Aorta (tissue), 5 donors: Measurements from ENCODE around the gene FBXL16. TPM values are rescaled to one million over a fixed set of nuclear protein-coding genes. Genes with fewer than 3 reads are reported as not detected.

ENCODE experiments used
- ATAC-seq: fragments of 200-7000 bp; cut with Tn5 transposase; one replicate; pipeline ENCODE4 v1.9.1; 2022; ENCODE audit warnings: moderate library complexity; ENCODE audit not compliant: low FRiP score
- DNase-seq, 2 donors: peaks; one replicate each; pipeline ENCODE4 v3.0.0-alpha.2; 2020
- H3K27ac ChIP-seq, 2 donors: one replicate each; pipeline ENCODE4 v1.5.1; 2013; ENCODE audit warnings: low read length in 2 of 2, mild to moderate bottlenecking in 2 of 2, moderate library complexity in 2 of 2, control low read depth in 1 of 2, inconsistent platforms in 1 of 2, low read depth in 1 of 2
- H3K27me3 ChIP-seq, 2 donors: one replicate each; pipeline ENCODE4 v1.6.1; 2013; ENCODE audit warnings: control low read depth in 1 of 2, low read length in 1 of 2, mild to moderate bottlenecking in 1 of 2, moderate library complexity in 1 of 2; ENCODE audit not compliant: insufficient read depth in 2 of 2, control insufficient read depth in 1 of 2
- H3K36me3 ChIP-seq, 2 donors: one replicate each; pipeline ENCODE4 v1.6.1; 2013; ENCODE audit warnings: control low read depth in 1 of 2, low read length in 1 of 2, mild to moderate bottlenecking in 1 of 2; ENCODE audit not compliant: insufficient read depth in 2 of 2, control insufficient read depth in 1 of 2
- H3K4me1 ChIP-seq, 2 donors: one replicate each; pipeline ENCODE4 v1.6.1; 2013; ENCODE audit warnings: low read length in 2 of 2, control low read depth in 1 of 2, mild to moderate bottlenecking in 1 of 2, moderate library complexity in 1 of 2; ENCODE audit not compliant: insufficient read depth in 2 of 2, control insufficient read depth in 1 of 2
- H3K4me3 ChIP-seq, 2 donors: one replicate each; pipeline ENCODE4 v1.5.1; 2013; ENCODE audit warnings: low read length in 2 of 2, control low read depth in 1 of 2, mild to moderate bottlenecking in 1 of 2
- H3K9me3 ChIP-seq: one replicate; pipeline ENCODE4 v1.6.1; 2013; ENCODE audit warnings: mild to moderate bottlenecking, low read length; ENCODE audit not compliant: control insufficient read depth
- WGBS, 2 donors: extraction: QIAGEN DNeasy Blood & Tissue Kit; methylation state at CpG; one replicate each; pipeline ENCODE4 v1.1.7; 2013; 5-methylcytosine and 5-hydroxymethylcytosine counted together
- intact Hi-C, 2 donors: fragments of 100-400 bp; cut with DNase I; formaldehyde crosslinking; loops; one replicate each; pipeline versions ENCODE4 v1.14.2 to v1.15.0; 2022
- polyA plus RNA-seq, 2 donors: library from polyadenylated mRNA; stranded (reverse); fragments of 200-250 nt; gene quantifications; one replicate each; pipeline ENCODE4 v1.2.3, GENCODE V29; 2013
- total RNA-seq, 2 donors: library from RNA; stranded (reverse); fragmentation: NEBNext Ultra II Directional; extraction: Animal tissue kit (Norgen Biotek cat#: 25700); gene quantifications; one replicate each; pipeline ENCODE4 v1.2.1, GENCODE V29; 2021
- donor health status: healthy with polysubstance abuse.
- donor health status: Bipolar disorder and iron deficiency.
- donor health status: DM: no; HTN: no; CAD: no.
- donor health status: DM: no; HTN: no; CAD: no.
- donor health status: DM: yes; HTN: yes; CAD: no.

Gene FBXL16
- total and polyA plus RNA-seq, 4 donors: 0.16 to 0.18 TPM; not detected in 2

- no peaks in the 10 kb centered on the region for H3K27me3 ChIP-seq
- no peak overlapping the region for H3K27ac ChIP-seq
- DNase-seq: no peak
- no peaks in the 10 kb centered on the region for H3K9me3 ChIP-seq
- no peaks in the 10 kb centered on the region for H3K36me3 ChIP-seq
- WGBS, 2 donors: 64 to 76% methylated on average over 4 of the region's 4 CpGs
- intact Hi-C loops: no loop called here
- H3K4me3 ChIP-seq: no peak overlapping the region
- H3K4me1 ChIP-seq: no peaks in the 10 kb centered on the region
- ATAC-seq: no peak
Observed at GRCh38 chr16:708959-709358, 3.4 kb upstream of the FBXL16 start.

DNA sequence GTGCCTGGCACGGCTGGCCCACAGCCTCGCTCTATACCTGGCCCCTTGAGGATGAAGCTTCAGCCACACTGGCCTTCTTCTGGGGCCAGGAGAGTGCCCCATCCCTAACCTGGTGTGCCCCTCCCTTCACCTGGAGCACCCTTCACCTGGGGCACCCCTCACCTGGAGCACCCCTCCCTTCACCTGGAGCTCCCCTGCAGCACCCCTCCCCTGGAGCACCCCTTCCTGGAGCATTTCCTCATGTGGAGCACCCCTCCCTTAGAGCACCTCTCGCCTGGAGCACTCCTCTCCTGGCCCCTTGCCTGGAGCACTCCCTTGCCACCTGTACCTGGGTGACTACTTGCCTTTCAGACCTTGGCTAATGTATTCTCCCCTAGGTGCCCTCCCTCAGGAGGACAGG, 2.4 kb upstream of the FBXL16 start:
- no peak overlapping the region for H3K4me3 ChIP-seq
- ATAC-seq: no peak
- DNase-seq: no peak
- no peak overlapping the region for H3K27ac ChIP-seq
- no peaks in the 10 kb centered on the region for H3K27me3 ChIP-seq
- no peaks in the 10 kb centered on the region for H3K9me3 ChIP-seq
- WGBS, 2 donors: 54 to 61% methylated on average over 3 of the region's 3 CpGs
- no peaks in the 10 kb centered on the region for H3K36me3 ChIP-seq
- no peaks in the 10 kb centered on the region for H3K4me1 ChIP-seq
- intact Hi-C loops: no loop called here

GRCh38 chr16:707062-707538, 1.5 kb upstream of the FBXL16 start:
- Histone ChIP-seq H3K4me3 (no peak overlapping the region), H3K9me3 (no peaks in the 10 kb centered on the region), H3K4me1 (no peaks in the 10 kb centered on the region), H3K27me3 (no peaks in the 10 kb centered on the region), H3K27ac (no peak overlapping the region), H3K36me3 (no peaks in the 10 kb centered on the region)
- WGBS, 2 donors: 35 to 36% methylated on average over 13 to 14 of the region's 14 CpGs
- DNase-seq (no peak), ATAC-seq (no peak)
- intact Hi-C loops: no loop called here

GRCh38 chr16:706189-707061, 824 bp upstream of the FBXL16 start:
- DNase-seq (no peak), ATAC-seq (no peak)
- no peaks in the 10 kb centered on the region for H3K4me1 ChIP-seq
- intact Hi-C loops: no loop called here
- 3% methylated on average over 36 to 49 of the region's 49 CpGs for WGBS, 2 donors
- no peaks in the 10 kb centered on the region for H3K9me3 ChIP-seq
- no peak overlapping the region for H3K27ac ChIP-seq
- no peak overlapping the region for H3K4me3 ChIP-seq
- no peaks in the 10 kb centered on the region for H3K36me3 ChIP-seq
- H3K27me3 ChIP-seq: no peaks in the 10 kb centered on the region

DNA sequence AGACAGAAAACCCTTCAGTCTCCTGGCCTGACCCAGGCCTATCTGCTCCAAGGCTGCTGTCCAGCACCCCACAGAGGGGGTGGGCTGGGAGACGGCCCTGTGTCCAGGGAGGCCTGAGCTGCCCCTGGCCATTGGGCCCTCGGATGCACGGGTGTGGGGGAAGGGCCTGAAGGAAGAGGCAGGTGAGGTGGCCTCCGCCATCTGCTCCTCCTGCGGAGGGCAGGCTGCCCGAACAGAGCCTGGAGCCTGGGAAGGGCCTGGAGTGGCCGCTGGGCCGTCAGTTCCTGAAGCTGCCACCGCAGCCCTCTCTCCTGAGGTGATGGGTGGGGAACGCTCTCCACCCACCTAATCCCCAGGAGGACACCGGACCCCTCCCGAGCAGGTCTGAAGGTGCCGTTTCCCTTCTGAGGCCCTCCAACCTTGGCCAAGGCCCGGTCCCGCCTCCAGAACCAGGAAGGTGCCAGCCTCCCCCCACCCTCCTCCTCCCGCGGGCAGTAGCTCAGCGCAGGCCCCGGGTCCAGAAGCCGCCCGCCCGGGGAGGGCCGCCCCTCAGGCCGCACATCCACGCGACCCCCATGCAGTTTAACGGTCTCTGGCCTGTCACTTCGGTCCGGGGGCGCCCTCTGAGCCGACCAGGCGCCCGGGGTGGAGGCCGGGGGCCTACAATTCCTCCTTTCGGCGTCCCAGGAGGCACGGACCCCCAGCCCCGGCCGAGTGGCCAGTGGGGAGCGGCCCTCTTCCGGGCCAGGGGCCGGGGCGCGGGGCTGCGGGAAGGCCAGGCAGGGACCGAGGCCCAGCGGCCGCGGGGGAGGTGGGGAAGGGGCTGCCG, 835 bp downstream of the FBXL16 start:
- DNase-seq (no peak), ATAC-seq (no peak)
- no peak overlapping the region for H3K4me3 ChIP-seq
- no peaks in the 10 kb centered on the region for H3K4me1 ChIP-seq
- no peaks in the 10 kb centered on the region for H3K36me3 ChIP-seq
- WGBS, 2 donors: 9 to 10% methylated on average over 37 to 50 of the region's 50 CpGs
- no peaks in the 10 kb centered on the region for H3K27me3 ChIP-seq
- intact Hi-C loops: no loop called here
- no peak overlapping the region for H3K27ac ChIP-seq
- H3K9me3 ChIP-seq: no peaks in the 10 kb centered on the region

GRCh38 chr16:704047-704446, 1.6 kb downstream of the FBXL16 start:
- Histone ChIP-seq H3K36me3 (no peaks in the 10 kb centered on the region), H3K27ac (no peak overlapping the region), H3K4me1 (no peaks in the 10 kb centered on the region), H3K9me3 (no peaks in the 10 kb centered on the region), H3K27me3 (no peaks in the 10 kb centered on the region), H3K4me3 (no peak overlapping the region)
- no peak for DNase-seq
- intact Hi-C loops: no loop called here
- 69 to 83% methylated on average over 7 of the region's 7 CpGs for WGBS, 2 donors
- no peak for ATAC-seq

DNA sequence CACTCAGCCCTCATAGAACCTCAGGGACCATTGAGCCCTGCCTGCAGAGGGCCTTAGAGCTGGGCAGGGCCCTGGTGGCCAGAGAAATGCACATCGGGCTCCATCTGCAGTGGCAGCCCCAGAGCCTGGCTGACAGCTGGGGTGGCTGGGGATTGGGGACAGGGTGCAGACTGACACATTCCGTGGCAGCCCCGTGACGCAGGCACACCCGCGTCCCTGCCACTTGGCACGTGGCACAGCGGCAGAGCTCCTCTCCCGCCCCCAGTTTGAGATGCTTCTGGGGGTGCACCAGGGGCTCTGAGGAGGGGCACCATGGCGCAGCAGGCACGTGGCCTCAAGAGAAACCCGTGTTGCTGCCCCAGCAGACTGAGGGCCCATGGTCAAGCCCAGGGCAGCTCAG, 2.2 kb downstream of the FBXL16 start:
- H3K4me3 ChIP-seq: no peak overlapping the region
- intact Hi-C loops: no loop called here
- no peak overlapping the region for H3K27ac ChIP-seq
- WGBS, 2 donors: 79% methylated on average over 12 of the region's 12 CpGs
- H3K36me3 ChIP-seq: no peaks in the 10 kb centered on the region
- no peaks in the 10 kb centered on the region for H3K9me3 ChIP-seq
- no peak for ATAC-seq
- DNase-seq: no peak
- no peaks in the 10 kb centered on the region for H3K27me3 ChIP-seq
- no peaks in the 10 kb centered on the region for H3K4me1 ChIP-seq

DNA sequence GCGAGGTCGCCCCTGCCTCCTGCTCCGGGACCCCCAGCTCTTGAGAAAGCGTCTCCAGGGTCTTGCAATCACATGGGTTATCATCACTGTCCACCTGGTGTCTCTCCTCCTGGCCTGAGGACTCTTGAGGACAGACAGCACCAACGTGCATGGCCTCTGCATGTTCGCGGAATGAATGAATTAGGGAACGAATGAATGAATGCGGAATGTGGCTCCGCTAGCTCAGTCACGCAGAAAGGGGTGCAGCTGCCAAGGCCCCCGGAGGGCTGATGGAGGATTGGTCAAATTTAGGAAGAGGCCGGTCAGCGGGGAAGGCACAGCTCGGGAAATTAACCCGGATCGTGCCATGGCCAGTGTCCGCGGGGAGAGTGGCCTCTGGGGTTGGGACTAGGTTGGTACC, 3.3 kb downstream of the FBXL16 start:
- 86 to 87% methylated on average over 19 of the region's 19 CpGs for WGBS, 2 donors
- Histone ChIP-seq H3K4me1 (no peaks in the 10 kb centered on the region), H3K27ac (no peak overlapping the region), H3K27me3 (no peaks in the 10 kb centered on the region), H3K4me3 (no peak overlapping the region), H3K36me3 (no peaks in the 10 kb centered on the region), H3K9me3 (no peaks in the 10 kb centered on the region)
- DNase-seq (no peak), ATAC-seq (no peak)
- intact Hi-C loops: no loop called here
